Kidney (tissue), 14 donors: ENCODE measurements around the gene ZBED4. TPM values are rescaled to one million over a fixed set of nuclear protein-coding genes. Genes with fewer than 3 reads are reported as not detected.

Experiments used
- DNase-seq, 5 donors: peaks; one replicate each; pipeline ENCODE4 v3.0.0-alpha.2; 2013 to 2020
- FAIRE-seq: peaks from 2 replicates; lab custom pipeline; 2012; peaks lifted over from hg19 to GRCh38; lab: Jason Lieb, UNC
- H3K27ac ChIP-seq, 2 donors: one replicate each; pipeline ENCODE4 v1.7.0; 2013; ENCODE audit warnings: low read depth in 2 of 2, low read length in 2 of 2, inconsistent platforms in 1 of 2
- H3K27me3 ChIP-seq: one replicate; pipeline ENCODE4 v1.7.1; 2013; ENCODE audit warnings: low read length, inconsistent platforms; ENCODE audit not compliant: control insufficient read depth, insufficient read depth
- H3K36me3 ChIP-seq, 3 donors: one replicate each; pipeline versions ENCODE4 v1.7.0 to v1.7.1; 2013; ENCODE audit warnings: low read length in 3 of 3, control low read depth in 1 of 3, inconsistent platforms in 1 of 3; ENCODE audit not compliant: insufficient read depth in 3 of 3, control insufficient read depth in 2 of 3
- H3K4me1 ChIP-seq, 3 donors: one replicate each; pipeline versions ENCODE4 v1.7.0 to v1.7.1; 2013; ENCODE audit warnings: low read length in 3 of 3, inconsistent platforms in 1 of 3, low read depth in 1 of 3; ENCODE audit not compliant: control insufficient read depth in 2 of 3, insufficient read depth in 2 of 3
- H3K4me3 ChIP-seq, 3 donors: one replicate each; pipeline versions ENCODE4 v1.7.0 to v1.8.1; 2013; ENCODE audit warnings: low read length in 3 of 3, control low read depth in 1 of 3, inconsistent platforms in 1 of 3
- H3K9ac ChIP-seq, 3 donors: one replicate each; pipeline versions ENCODE4 v1.7.0 to v1.7.1; 2013; ENCODE audit warnings: low read length in 3 of 3, control low read depth in 1 of 3, inconsistent platforms in 1 of 3
- H3K9me3 ChIP-seq, 3 donors: one replicate each; pipeline versions ENCODE4 v1.7.0 to v1.7.1; 2013; ENCODE audit warnings: low read length in 3 of 3, control low read depth in 1 of 3, inconsistent platforms in 1 of 3; ENCODE audit not compliant: control insufficient read depth in 2 of 3, insufficient read depth in 1 of 3
- intact Hi-C: fragments of 100-400 bp; cut with DNase I; formaldehyde crosslinking; loops from one replicate; pipeline ENCODE4 v1.11.1; 2022
- polyA plus RNA-seq: library from polyadenylated mRNA; stranded (reverse); fragments of 350-450 nt; fragmentation: Illumina TruSeq; extraction: RNeasy Lipid Tissue Mini Kit (QIAGEN cat#74804); gene quantifications from one replicate; pipeline ENCODE4 v1.2.3, GENCODE V29; 2014; ENCODE audit warnings: low read depth, low replicate concordance; ENCODE audit not compliant: insufficient read depth
- total RNA-seq: library from RNA; stranded (reverse); fragmentation: NEBNext Ultra II Directional; extraction: Animal tissue kit (Norgen Biotek cat#: 25700); gene quantifications from one replicate; pipeline ENCODE4 v1.2.1, GENCODE V29; 2021
- TF ChIP-seq, protein P1 (sequence below): IDR thresholded peaks from 3 replicates; pipeline ENCODE4 v1.5.1; 2012; ENCODE audit warnings: mild to moderate bottlenecking, moderate library complexity, borderline replicate concordance; ENCODE audit not compliant: insufficient read depth; ENCODE audit errors: extremely low read depth
- donor health status: control.
- donor health status: control.
- donor health status: control.
- donor health status: control.
- donor health status: control.
- donor health status: DM: yes; HTN: yes; CAD: no.
- donor health status: Normal renal cell carcinoma (clear cell type).

ZBED4 gene
- total and polyA plus RNA-seq, 2 donors from 2014 or later = 2.1 to 12.9 TPM

DNA sequence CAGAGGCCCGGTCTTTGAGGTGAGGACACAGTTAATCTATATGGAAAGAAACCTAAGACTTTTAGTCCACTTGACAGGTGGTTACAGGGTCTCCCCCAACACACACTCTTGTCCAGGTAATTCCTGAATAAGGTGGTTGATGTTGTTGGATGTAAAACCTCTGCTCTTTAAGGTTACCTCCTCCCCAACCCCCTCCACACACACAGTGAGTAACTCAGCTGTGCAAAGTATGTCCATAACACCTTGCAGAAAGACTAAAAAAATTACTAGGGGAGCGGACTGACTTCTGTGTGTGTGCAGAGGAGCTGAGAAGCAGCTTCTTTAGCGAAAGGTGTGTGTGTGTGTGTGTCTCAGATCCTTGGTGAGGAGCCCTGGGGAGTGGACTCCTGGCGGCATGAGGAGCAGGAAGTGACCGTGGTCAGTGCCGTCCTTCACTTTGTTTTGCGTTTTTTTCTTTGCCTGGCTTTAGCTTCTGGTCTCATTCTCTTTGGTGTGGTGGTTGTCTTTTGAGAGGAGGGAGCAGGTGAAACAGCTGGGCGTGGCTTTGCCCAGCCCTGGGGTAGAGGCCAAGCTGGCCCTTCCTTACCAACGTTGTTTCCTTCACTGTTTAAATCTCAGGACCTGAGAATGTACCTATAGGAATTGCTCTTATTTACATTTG is 1.7 kb downstream of the ZBED4 start:
- Histone ChIP-seq H3K36me3 (no peaks in the 10 kb centered on the region), H3K9ac (peak overlapping the region in 2 of 3 donors; percentile 20 to 62), H3K4me3 (peak overlapping the region in 2 of 3 donors; percentile 30 to 69), H3K27ac (no peak overlapping the region), H3K9me3 (no peaks in the 10 kb centered on the region), H3K27me3 (peaks cover 4% of the 10 kb centered on the region), H3K4me1 (peaks cover 4 to 17% (median 4%) of the 10 kb centered on the region in 3 donors)
- TF ChIP-seq, protein P1, sequence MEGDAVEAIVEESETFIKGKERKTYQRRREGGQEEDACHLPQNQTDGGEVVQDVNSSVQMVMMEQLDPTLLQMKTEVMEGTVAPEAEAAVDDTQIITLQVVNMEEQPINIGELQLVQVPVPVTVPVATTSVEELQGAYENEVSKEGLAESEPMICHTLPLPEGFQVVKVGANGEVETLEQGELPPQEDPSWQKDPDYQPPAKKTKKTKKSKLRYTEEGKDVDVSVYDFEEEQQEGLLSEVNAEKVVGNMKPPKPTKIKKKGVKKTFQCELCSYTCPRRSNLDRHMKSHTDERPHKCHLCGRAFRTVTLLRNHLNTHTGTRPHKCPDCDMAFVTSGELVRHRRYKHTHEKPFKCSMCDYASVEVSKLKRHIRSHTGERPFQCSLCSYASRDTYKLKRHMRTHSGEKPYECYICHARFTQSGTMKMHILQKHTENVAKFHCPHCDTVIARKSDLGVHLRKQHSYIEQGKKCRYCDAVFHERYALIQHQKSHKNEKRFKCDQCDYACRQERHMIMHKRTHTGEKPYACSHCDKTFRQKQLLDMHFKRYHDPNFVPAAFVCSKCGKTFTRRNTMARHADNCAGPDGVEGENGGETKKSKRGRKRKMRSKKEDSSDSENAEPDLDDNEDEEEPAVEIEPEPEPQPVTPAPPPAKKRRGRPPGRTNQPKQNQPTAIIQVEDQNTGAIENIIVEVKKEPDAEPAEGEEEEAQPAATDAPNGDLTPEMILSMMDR = no peak
- intact Hi-C loops = no loop called here
- FAIRE-seq = no peak
- peak in 1 of 5 donors; percentile 8 for DNase-seq

DNA sequence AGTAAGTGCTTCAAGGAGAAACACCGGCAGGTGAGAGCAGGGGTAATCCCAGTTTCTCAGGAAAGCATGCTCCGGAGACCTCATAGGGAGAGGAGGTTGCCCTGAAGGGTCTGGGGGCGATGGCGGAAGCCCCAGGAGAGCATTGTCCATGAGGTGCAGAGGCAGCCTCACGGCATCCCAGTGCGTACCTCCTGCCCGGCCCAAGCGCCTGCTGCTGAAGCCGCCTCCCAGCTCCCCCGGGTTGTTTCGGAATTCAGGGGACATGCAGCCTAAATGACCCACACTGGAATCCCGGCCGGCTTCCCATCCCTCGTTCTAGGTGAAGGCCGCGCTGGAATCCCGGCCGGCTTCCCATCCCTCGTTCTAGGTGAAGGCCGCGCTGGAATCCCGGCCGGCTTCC is 2.7 kb downstream of the ZBED4 start:
- no peak for FAIRE-seq

DNA sequence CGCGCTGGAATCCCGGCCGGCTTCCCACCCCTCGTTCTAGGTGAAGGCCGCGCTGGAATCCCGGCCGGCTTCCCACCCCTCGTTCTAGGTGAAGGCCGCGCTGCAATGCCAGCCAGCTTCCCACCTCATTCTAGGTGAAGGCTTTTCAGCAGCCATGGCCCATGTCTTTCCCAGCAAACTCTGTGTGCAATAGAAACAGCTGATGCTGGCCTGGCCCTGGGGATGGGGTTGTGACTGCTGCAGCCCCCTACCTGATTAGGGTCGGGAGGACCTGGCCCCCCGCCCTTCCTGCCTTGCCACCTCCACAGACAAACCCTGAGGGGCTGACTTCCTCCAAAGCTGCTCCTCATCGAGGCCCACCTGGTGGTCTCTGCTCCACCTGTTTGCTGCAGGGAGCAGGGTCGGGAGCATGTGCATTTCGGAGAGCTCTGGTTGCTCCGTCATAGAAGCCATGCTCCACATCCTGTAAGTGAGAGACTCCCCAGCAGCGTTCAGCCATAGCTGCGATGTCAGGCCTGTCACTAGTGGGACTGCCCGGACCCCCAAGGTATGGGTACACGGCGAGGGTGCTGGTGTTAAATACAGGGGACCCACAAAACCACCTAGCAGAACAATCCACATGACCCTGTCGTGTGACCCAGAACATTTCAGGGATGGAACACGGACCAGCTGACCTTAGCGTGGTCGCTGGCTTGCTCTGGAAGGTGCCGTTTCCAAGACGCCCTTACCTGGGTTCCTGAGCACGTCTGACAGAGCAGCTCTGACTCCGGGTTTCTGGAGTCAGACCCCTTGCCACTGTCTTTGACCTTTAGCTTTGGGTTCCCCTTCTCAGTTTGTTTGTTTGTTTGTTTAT is 3.3 kb downstream of the ZBED4 start:
- DNase-seq = no peak
- H3K36me3 ChIP-seq = no peaks in the 10 kb centered on the region
- peaks cover 4 to 17% (median 4%) of the 10 kb centered on the region in 3 donors for H3K4me1 ChIP-seq
- TF ChIP-seq, protein P1 = no peak
- no peaks in the 10 kb centered on the region for H3K27me3 ChIP-seq
- H3K27ac ChIP-seq = no peak overlapping the region
- no peak overlapping the region for H3K4me3 ChIP-seq
- no peak for FAIRE-seq
- H3K9me3 ChIP-seq = no peaks in the 10 kb centered on the region
- peak overlapping the region in 1 of 3 donors; percentile 34 for H3K9ac ChIP-seq
- intact Hi-C loops = no loop called here

More for the DNA sequence above, 2.7 kb downstream of the ZBED4 start:
- Histone ChIP-seq H3K36me3 (no peaks in the 10 kb centered on the region), H3K4me3 (peak overlapping the region in 1 of 3 donors; percentile 69), H3K4me1 (peaks cover 4 to 17% (median 4%) of the 10 kb centered on the region in 3 donors), H3K27ac (no peak overlapping the region), H3K9ac (no peak overlapping the region), H3K9me3 (no peaks in the 10 kb centered on the region), H3K27me3 (no peaks in the 10 kb centered on the region)
- DNase-seq = peak in 1 of 5 donors; percentile 87
- intact Hi-C loops = no loop called here
- TF ChIP-seq, protein P1 = no peak
